Activated CD8-positive, alpha-beta memory T cell treated with anti-CD3 and anti-CD28 coated beads for 4 hours (primary cell): Measurements from ENCODE around the gene FAM89A.
"Not testable (repeated sequence)": the region's sequence is repeated elsewhere in the genome, so short reads cannot be mapped to it uniquely, and the experiment has no call there.

ENCODE experiments used
- DNase-seq, 2 donors: peaks; one replicate each; pipeline ENCODE4 v3.0.0-alpha.2; 2020; ENCODE audit warnings: low read depth in 2 of 2

FAM89A gene

DNA sequence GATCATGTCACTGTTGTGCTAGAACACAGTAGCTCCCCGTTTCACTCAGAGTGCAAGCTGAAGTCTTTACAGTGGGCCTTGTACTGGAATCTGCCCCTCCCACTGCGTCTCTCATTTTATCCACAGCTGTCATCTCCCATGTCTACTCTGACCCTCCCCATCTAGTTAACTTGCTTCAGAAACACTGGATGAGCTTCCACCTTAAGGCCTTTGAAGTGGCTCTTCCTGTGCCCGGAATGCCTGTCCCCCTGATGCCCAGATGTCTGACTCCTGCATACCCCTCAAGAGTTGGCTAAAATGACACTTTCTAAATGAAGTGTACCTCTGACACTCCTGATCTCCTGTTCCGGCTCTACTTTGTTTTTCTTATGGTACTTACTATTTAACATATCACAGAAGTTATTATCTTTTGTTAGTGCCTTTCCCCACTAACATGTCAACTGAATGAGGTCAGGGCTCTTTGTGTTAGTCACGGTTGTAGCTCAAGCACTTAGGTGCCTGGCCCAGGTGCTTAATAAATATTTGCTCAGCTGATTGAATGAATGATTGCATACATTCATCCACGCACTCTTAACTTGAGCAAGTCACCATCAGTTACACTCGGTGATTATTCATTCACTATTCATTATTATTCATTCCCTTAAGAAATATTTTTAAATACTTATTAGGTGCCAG is 47.8 kb downstream of the FAM89A start:
- DNase-seq: no peak

DNA sequence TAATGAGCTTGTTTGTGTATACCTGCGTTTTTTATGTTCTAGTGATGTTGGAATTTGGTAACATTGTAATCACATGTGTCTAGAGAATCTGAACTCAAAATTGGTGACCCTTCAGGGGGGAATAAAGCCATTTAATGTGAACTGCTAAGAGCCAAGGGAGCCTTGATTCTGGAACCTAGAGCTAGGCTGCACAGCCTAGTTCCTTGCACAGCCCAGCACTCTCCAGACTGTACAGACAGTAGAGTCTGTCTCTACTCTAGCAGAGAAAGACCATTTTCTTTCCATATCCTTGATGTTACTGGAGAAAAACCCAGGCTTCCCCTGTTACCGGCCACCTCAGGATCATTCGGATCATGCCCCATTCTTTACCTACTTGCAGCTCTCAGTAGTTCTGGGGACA is 52.6 kb downstream of the FAM89A start:
- DNase-seq: no peak

GRCh38 chr1:230986976-230987375 is 53.1 kb downstream of the FAM89A start:
- DNase-seq: no peak

GRCh38 chr1:230985711-230986110 is 54.3 kb downstream of the FAM89A start:
- no peak for DNase-seq

- not testable (repeated sequence) for DNase-seq
These were observed 55.2 kb downstream of the FAM89A start for GRCh38 chr1:230984622-230985515.

- DNase-seq: no peak
These were observed 56.2 kb downstream of the FAM89A start for GRCh38 chr1:230983811-230984210.

DNA sequence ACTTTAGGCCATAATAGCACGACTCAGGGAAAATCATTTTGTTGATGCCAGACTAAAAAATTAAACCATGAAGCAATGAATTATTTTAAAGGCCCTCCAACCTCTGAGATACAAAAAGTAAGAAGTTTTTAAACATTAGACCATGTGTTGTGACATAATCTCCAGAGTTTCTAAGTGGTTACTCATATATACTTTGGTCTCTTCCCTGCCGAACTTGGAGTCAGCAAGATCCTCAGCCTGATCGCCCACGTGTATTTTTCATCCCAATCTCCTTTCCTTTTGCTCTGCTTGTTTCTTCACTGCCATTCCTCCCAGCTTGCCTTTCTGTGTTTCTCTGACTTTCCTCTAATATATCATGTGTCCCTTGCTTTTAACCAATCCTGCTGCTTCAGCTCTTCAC is 57.4 kb downstream of the FAM89A start:
- DNase-seq: no peak

GRCh38 chr1:230979952-230980351 is 60.1 kb downstream of the FAM89A start:
- no peak for DNase-seq

DNA sequence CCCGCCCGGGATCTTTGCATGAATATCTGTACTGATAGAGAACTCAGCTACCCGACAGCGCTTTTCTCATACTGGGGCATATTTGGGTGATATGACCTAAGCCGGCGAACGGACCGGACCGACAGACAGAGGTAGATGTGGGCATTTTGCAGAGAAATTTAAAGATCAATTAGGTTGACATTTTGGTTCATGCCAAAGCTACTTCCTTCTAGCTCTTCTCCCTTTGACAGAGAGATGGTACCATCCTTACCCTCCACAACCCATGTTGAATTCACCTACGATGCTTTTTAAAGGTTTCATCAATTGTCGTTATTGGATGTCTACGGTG is 60.7 kb downstream of the FAM89A start:
- DNase-seq: no peak

GRCh38 chr1:230978491-230979388 is 61.3 kb downstream of the FAM89A start, which contains the start of the genes ARV1 and TTC13:
Gene ARV1 (plus strand): TSS chr1:230979094. CDS start chr1:230979106, 12 bp downstream.
Gene TTC13 (minus strand): TSS chr1:230978861. CDS start chr1:230978830, 31 bp downstream.
- DNase-seq: peak; percentile 91 to 98

GRCh38 chr1:230977761-230978490 is 62.1 kb downstream of the FAM89A start:
- no peak for DNase-seq

- DNase-seq: no peak
These were observed 63.0 kb downstream of the FAM89A start for GRCh38 chr1:230976825-230977747.

- no peak for DNase-seq
These were observed 63.7 kb downstream of the FAM89A start for GRCh38 chr1:230976360-230976759.

DNA sequence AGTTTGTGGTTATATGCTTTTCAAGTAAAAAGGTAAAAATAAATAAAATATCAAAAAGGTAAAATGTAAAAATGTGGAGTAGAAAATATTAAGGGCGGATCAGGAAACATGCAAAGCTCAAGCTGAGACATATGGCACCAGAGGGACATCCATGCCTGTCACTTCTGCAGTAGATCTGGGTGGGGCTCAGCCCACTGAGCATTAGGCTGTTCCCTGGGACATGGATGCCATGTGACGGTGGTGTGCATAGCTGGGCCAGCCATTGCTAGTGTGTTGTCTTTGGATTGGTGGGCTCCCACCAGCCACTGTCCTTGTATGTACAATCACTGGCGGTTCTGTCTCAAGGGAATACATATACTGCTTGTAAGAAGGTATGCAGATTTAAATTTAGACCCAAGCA is 64.4 kb downstream of the FAM89A start:
- no peak for DNase-seq

DNA sequence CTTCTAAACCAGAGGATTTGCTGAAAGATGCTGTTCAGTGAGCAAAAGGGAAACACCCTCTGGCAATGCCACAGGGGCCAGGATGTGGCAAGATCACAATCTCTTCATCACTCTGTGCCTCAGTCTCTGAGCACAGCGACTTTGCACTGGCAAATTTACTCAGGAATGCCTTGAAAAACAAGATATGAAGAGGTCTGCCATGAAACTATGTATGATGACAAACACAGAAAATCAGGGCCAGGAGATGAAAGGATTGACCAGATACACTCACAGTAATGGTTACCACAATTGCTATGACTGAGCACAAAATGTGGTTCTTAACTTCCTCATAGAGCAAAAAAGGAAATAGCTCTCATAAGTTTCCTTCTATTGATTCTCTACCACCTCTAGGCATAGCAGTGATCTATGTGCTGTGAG is 67.2 kb downstream of the FAM89A start:
- peak in 1 of 2 donors; percentile 31 for DNase-seq

- no peak for DNase-seq
These were observed 68.3 kb downstream of the FAM89A start for GRCh38 chr1:230971771-230972170.

DNA sequence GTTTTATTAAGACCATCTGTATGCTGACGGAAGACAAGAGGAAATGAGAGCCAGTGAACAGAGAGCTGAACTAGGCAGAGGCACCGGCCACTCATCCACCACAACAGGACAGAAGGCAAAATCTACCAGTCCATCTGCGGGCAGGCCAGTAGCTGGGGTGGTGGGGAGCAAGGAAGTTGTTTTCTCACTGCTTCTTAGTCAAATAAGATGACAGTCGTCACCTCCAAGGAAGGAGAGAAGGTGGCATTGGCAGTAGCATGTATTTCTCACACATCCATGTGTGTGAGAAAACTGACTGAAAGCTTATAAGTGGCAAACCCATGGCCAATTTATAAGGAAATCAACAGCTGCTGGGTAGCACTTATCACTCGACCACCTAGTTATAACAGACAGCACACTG is 69.6 kb downstream of the FAM89A start:
- DNase-seq: no peak
